ENCODE results near the gene WDR64. TPM values are rescaled to one million over a fixed set of nuclear protein-coding genes. Genes with fewer than 3 reads are reported as not detected.

Gene WDR64
- total and polyA plus RNA-seq, 12 donors: 0.11 to 0.24 (median 0.12) TPM; not detected in 8

GRCh38 chr1:241672301-241672700, 20.2 kb downstream of the WDR64 start:
- WGBS, 4 donors: 77 to 98% (median 96%) methylated on average over 1 of the region's 1 CpG

GRCh38 chr1:241674805-241675384, 22.8 kb downstream of the WDR64 start:
- Histone ChIP-seq H3K9me3 (replicated peaks in 1 of 3) (no peaks in the 10 kb centered on the region), H3K27me3 (no peaks in the 10 kb centered on the region), H3K27ac (no peak overlapping the region), H3K4me3 (no peak overlapping the region), H3K36me3 (replicated peaks in 1 of 2) (no peaks in the 10 kb centered on the region), H3K4me1 (replicated peaks in 1 of 2) (no peaks in the 10 kb centered on the region)
- intact Hi-C loops (cut with DNase I): no loop called here
- no peak for DNase-seq
- TF ChIP-seq POLR2A (IDR thresholded peaks at IDR 0.05): no peak
- no peak for TF ChIP-seq CTCF (IDR thresholded peaks at IDR 0.05)
- WGBS, 4 donors: 91 to 100% (median 98%) methylated on average over 1 of the region's 1 CpG

More at GRCh38 chr1:241672301-241672700, 20.2 kb downstream of the WDR64 start:
- H3K4me3 ChIP-seq: no peak overlapping the region
- TF ChIP-seq POLR2A (IDR thresholded peaks at IDR 0.05) (no peak), CTCF (IDR thresholded peaks at IDR 0.05) (no peak)
- no peaks in the 10 kb centered on the region for H3K36me3 ChIP-seq (replicated peaks in 1 of 2)
- no peaks in the 10 kb centered on the region for H3K9me3 ChIP-seq (replicated peaks in 1 of 3)
- H3K27me3 ChIP-seq: no peaks in the 10 kb centered on the region
- no peaks in the 10 kb centered on the region for H3K4me1 ChIP-seq (replicated peaks in 1 of 2)
- H3K27ac ChIP-seq: no peak overlapping the region
- DNase-seq: no peak
- intact Hi-C loops (cut with DNase I): no loop called here

- no peak for DNase-seq
- H3K27me3 ChIP-seq: no peaks in the 10 kb centered on the region
- no peaks in the 10 kb centered on the region for H3K36me3 ChIP-seq (replicated peaks in 1 of 2)
- no peak overlapping the region for H3K27ac ChIP-seq
- TF ChIP-seq POLR2A (IDR thresholded peaks at IDR 0.05): no peak
- TF ChIP-seq CTCF (IDR thresholded peaks at IDR 0.05): no peak
- H3K4me1 ChIP-seq (replicated peaks in 1 of 2): no peaks in the 10 kb centered on the region
- WGBS, 4 donors: 63 to 82% (median 74%) methylated on average over 4 of the region's 4 CpGs
- intact Hi-C loops (cut with DNase I): no loop called here
- no peaks in the 10 kb centered on the region for H3K9me3 ChIP-seq (replicated peaks in 1 of 3)
- no peak overlapping the region for H3K4me3 ChIP-seq
These were observed 23.9 kb downstream of the WDR64 start for GRCh38 chr1:241675983-241676382.

GRCh38 chr1:241677201-241677600, 25.1 kb downstream of the WDR64 start:
- TF ChIP-seq POLR2A (IDR thresholded peaks at IDR 0.05) (no peak), CTCF (IDR thresholded peaks at IDR 0.05) (no peak)
- Histone ChIP-seq H3K4me3 (peak overlapping the region in 1 of 4 donors; percentile 42), H3K27me3 (no peaks in the 10 kb centered on the region), H3K27ac (peak overlapping the region in 1 of 5 donors; percentile 22), H3K4me1 (replicated peaks in 1 of 2) (no peaks in the 10 kb centered on the region), H3K9me3 (replicated peaks in 1 of 3) (no peaks in the 10 kb centered on the region), H3K36me3 (replicated peaks in 1 of 2) (no peaks in the 10 kb centered on the region)
- intact Hi-C loops (cut with DNase I): no loop called here
- peak in 1 of 7 donors; percentile 7 for DNase-seq
- 23 to 51% (median 37%) methylated on average over 5 of the region's 5 CpGs for WGBS, 4 donors
